Body of pancreas (tissue), 4 donors: ENCODE measurements around the gene ZNF611. TPM values are rescaled to one million over a fixed set of nuclear protein-coding genes. Genes with fewer than 3 reads are reported as not detected.
"Not testable (repeated sequence)": the region's sequence is repeated elsewhere in the genome, so short reads cannot be mapped to it uniquely, and the experiment has no call there.

Experiments used
- ATAC-seq: fragments of 150-250 bp; one replicate; pipeline ENCODE4 v1.9.1; 2016
- DNase-seq, 4 donors: peaks; one replicate each; pipeline ENCODE4 v3.0.0-alpha.2; 2019
- H3K27ac ChIP-seq, 4 donors: fragments of 200-600 bp; sonication (generic); 1 replicate in 3 of 4; 2 replicates in 1 of 4; pipeline versions ENCODE4 v1.5.1 to v1.6.1; 2016 to 2019; ENCODE audit warnings: mild to moderate bottlenecking in 1 of 4, mixed read lengths in 1 of 4, moderate library complexity in 1 of 4
- H3K27me3 ChIP-seq, 2 donors: fragments of 200-600 bp; sonication (generic); one replicate each; pipeline ENCODE4 v1.6.0; 2016; ENCODE audit warnings: mild to moderate bottlenecking in 1 of 2
- H3K36me3 ChIP-seq, 2 donors: fragments of 200-600 bp; sonication (generic); replicated peaks in 1 of 2; 2 replicates each; pipeline ENCODE4 v1.5.1; 2016; ENCODE audit warnings: low read depth in 2 of 2; ENCODE audit not compliant: insufficient read depth in 1 of 2
- H3K4me1 ChIP-seq: fragments of 200-600 bp; sonication (generic); one replicate; pipeline ENCODE4 v1.6.0; 2016
- H3K4me3 ChIP-seq, 2 donors: fragments of 200-600 bp; sonication (generic); 1 replicate in 1 of 2; 2 replicates in 1 of 2; pipeline ENCODE4 v1.5.1; 2016 to 2019
- H3K9me3 ChIP-seq, 3 donors: fragments of 200-600 bp; sonication (generic); 1 replicate in 2 of 3; 2 replicates in 1 of 3; pipeline ENCODE4 v1.5.1; 2016
- CTCF ChIP-seq, 7 experiments: fragments of 450-650 bp in 4 of 7; fragments of 200-600 bp in 3 of 7; sonication (generic) in 3 of 7; IDR thresholded peaks; one replicate each; pipeline ENCODE4 v1.5.1; 2016 to 2019; ENCODE audit warnings: antibody characterized with exemption in 7 of 7
- POLR2A ChIP-seq, 3 donors: fragments of 450-650 bp; IDR thresholded peaks; one replicate each; pipeline ENCODE4 v1.6.1; 2016; ENCODE audit warnings: antibody characterized with exemption in 3 of 3, mild to moderate bottlenecking in 2 of 3
- WGBS, 2 donors: methylation state at CpG; one replicate each; pipeline ENCODE4 v1.1.5; 2017; 5-methylcytosine and 5-hydroxymethylcytosine counted together
- intact Hi-C: fragments of 100-400 bp; cut with DNase I; formaldehyde crosslinking; loops from one replicate; pipeline ENCODE4 v1.15.1; 2023
- total RNA-seq, 2 donors: library from RNA; depleted of rRNA; stranded (reverse); fragments of >200 nt; gene quantifications; one replicate each; pipeline ENCODE4 v1.1.0, GENCODE V29; 2016

Gene ZNF611
- total RNA-seq, 2 donors from 2014 or later, result 6.0 to 19.8 TPM

GRCh38 chr19:52739576-52739975 is 4.7 kb upstream of the ZNF611 start:
- WGBS, 2 donors, result 79 to 84% methylated on average over 13 to 14 of the region's 14 CpGs
- no peak for ATAC-seq
- intact Hi-C loops, result no loop called here
- no peak overlapping the region for H3K4me3 ChIP-seq
- peaks cover 23% of the 10 kb centered on the region for H3K4me1 ChIP-seq
- no peaks in the 10 kb centered on the region for H3K27me3 ChIP-seq
- H3K27ac ChIP-seq, result no peak overlapping the region
- DNase-seq, result no peak
- TF ChIP-seq CTCF (IDR thresholded peaks at IDR 0.05), result no peak
- no peaks in the 10 kb centered on the region for H3K9me3 ChIP-seq
- H3K36me3 ChIP-seq, result no peaks in the 10 kb centered on the region

- TF ChIP-seq POLR2A (IDR thresholded peaks at IDR 0.05) (no peak), CTCF (IDR thresholded peaks at IDR 0.05) (no peak)
- Histone ChIP-seq H3K36me3 (no peaks in the 10 kb centered on the region), H3K27ac (peak overlapping the region; percentile 65 to 90 (median 84)), H3K27me3 (no peaks in the 10 kb centered on the region), H3K9me3 (no peaks in the 10 kb centered on the region), H3K4me1 (peaks cover 35% of the 10 kb centered on the region), H3K4me3 (no peak overlapping the region)
- ATAC-seq (peak; percentile 20), DNase-seq (peak; percentile 47 to 61 (median 53))
- intact Hi-C loops, result no loop called here
- WGBS, 2 donors, result 55 to 66% methylated on average over 18 of the region's 18 CpGs
Measured at GRCh38 chr19:52735734-52736133, 890 bp upstream of the ZNF611 start.

GRCh38 chr19:52734331-52734892 is 432 bp downstream of the ZNF611 start:
- intact Hi-C loops, result no loop called here
- WGBS, 2 donors, result 0 to 1% methylated on average over 26 to 38 of the region's 39 CpGs
- Histone ChIP-seq H3K4me1 (peaks cover 28% of the 10 kb centered on the region), H3K9me3 (no peaks in the 10 kb centered on the region), H3K36me3 (no peaks in the 10 kb centered on the region), H3K27me3 (no peaks in the 10 kb centered on the region), H3K4me3 (peak overlapping the region; percentile 24 to 68), H3K27ac (peak overlapping the region; percentile 60 to 90 (median 84))
- ATAC-seq (peak; percentile 15), DNase-seq (peak in 1 of 4 donors; percentile 24)
- TF ChIP-seq CTCF (IDR thresholded peaks at IDR 0.05), result no peak
- TF ChIP-seq POLR2A (IDR thresholded peaks at IDR 0.05), result no peak

- intact Hi-C loops, H3K4me1 ChIP-seq, H3K4me3 ChIP-seq, DNase-seq, H3K27me3 ChIP-seq, H3K27ac ChIP-seq, H3K9me3 ChIP-seq, H3K36me3 ChIP-seq, ATAC-seq: not testable (repeated sequence)
- WGBS, 2 donors, result 93 to 94% methylated on average over 9 to 16 of the region's 16 CpGs
Measured at GRCh38 chr19:52726051-52726450, 8.8 kb downstream of the ZNF611 start.

- Histone ChIP-seq H3K4me3 (no peak overlapping the region), H3K27me3 (no peaks in the 10 kb centered on the region), H3K27ac (no peak overlapping the region), H3K4me1 (no peaks in the 10 kb centered on the region), H3K9me3 (no peaks in the 10 kb centered on the region), H3K36me3 (peaks cover 6 to 8% of the 10 kb centered on the region in 2 donors)
- intact Hi-C loops, result no loop called here
- ATAC-seq (no peak), DNase-seq (no peak)
- TF ChIP-seq CTCF (IDR thresholded peaks at IDR 0.05), result no peak
- TF ChIP-seq POLR2A (IDR thresholded peaks at IDR 0.05), result no peak
- WGBS, 2 donors, result 89 to 94% methylated on average over 19 to 24 of the region's 24 CpGs
Measured at GRCh38 chr19:52725528-52725961, 9.3 kb downstream of the ZNF611 start.
